ENCODE results near the gene MAP3K4. TPM values are rescaled to one million over a fixed set of nuclear protein-coding genes. Genes with fewer than 3 reads are reported as not detected.

MAP3K4 gene
- total RNA-seq, 1 donor from 2014 or later: 47.7 TPM

- Histone ChIP-seq H3K9me3 (no peaks in the 10 kb centered on the region), H3K4me1 (no peaks in the 10 kb centered on the region), H3K27me3 (no peaks in the 10 kb centered on the region), H3K27ac (no peak overlapping the region), H3K4me3 (no peak overlapping the region), H3K36me3 (no peaks in the 10 kb centered on the region)
- no peak for DNase-seq
- ATAC-seq: peak; percentile 36
- intact Hi-C loops (cut with DNase I): no loop called here
- TF ChIP-seq CTCF (IDR thresholded peaks at IDR 0.05): no peak
Observed at GRCh38 chr6:161139766-161140553, 148.4 kb downstream of the MAP3K4 start.

GRCh38 chr6:161140554-161140875 lies 148.9 kb downstream of the MAP3K4 start:
- H3K9me3 ChIP-seq: no peaks in the 10 kb centered on the region
- no peaks in the 10 kb centered on the region for H3K36me3 ChIP-seq
- intact Hi-C loops (cut with DNase I): no loop called here
- H3K4me3 ChIP-seq: no peak overlapping the region
- no peak overlapping the region for H3K27ac ChIP-seq
- DNase-seq (no peak), ATAC-seq (no peak)
- H3K4me1 ChIP-seq: no peaks in the 10 kb centered on the region
- H3K27me3 ChIP-seq: no peaks in the 10 kb centered on the region
- TF ChIP-seq CTCF (IDR thresholded peaks at IDR 0.05): no peak

- TF ChIP-seq CTCF (IDR thresholded peaks at IDR 0.05): no peak
- no peaks in the 10 kb centered on the region for H3K9me3 ChIP-seq
- H3K4me3 ChIP-seq: no peak overlapping the region
- ATAC-seq: no peak
- DNase-seq: no peak
- no peaks in the 10 kb centered on the region for H3K36me3 ChIP-seq
- no peak overlapping the region for H3K27ac ChIP-seq
- no peaks in the 10 kb centered on the region for H3K27me3 ChIP-seq
- intact Hi-C loops (cut with DNase I): no loop called here
- no peaks in the 10 kb centered on the region for H3K4me1 ChIP-seq
Observed at GRCh38 chr6:161141173-161141572, 149.6 kb downstream of the MAP3K4 start.

- H3K36me3 ChIP-seq: no peaks in the 10 kb centered on the region
- no peaks in the 10 kb centered on the region for H3K4me1 ChIP-seq
- ATAC-seq (no peak), DNase-seq (no peak)
- H3K4me3 ChIP-seq: no peak overlapping the region
- intact Hi-C loops (cut with DNase I): no loop called here
- no peak for TF ChIP-seq CTCF (IDR thresholded peaks at IDR 0.05)
- H3K27ac ChIP-seq: no peak overlapping the region
- no peaks in the 10 kb centered on the region for H3K27me3 ChIP-seq
- no peaks in the 10 kb centered on the region for H3K9me3 ChIP-seq
Observed at GRCh38 chr6:161142957-161143296, 151.4 kb downstream of the MAP3K4 start.

- no peak overlapping the region for H3K27ac ChIP-seq
- intact Hi-C loops (cut with DNase I): no loop called here
- no peak for DNase-seq
Observed at GRCh38 chr6:161143663-161144430, 152.3 kb downstream of the MAP3K4 start.

More at GRCh38 chr6:161143663-161144430, 152.3 kb downstream of the MAP3K4 start:
- Histone ChIP-seq H3K36me3 (peaks cover 4% of the 10 kb centered on the region), H3K4me3 (no peak overlapping the region), H3K27me3 (no peaks in the 10 kb centered on the region), H3K4me1 (no peaks in the 10 kb centered on the region), H3K9me3 (no peaks in the 10 kb centered on the region)
- no peak for TF ChIP-seq CTCF (IDR thresholded peaks at IDR 0.05)
- no peak for ATAC-seq

All from upper lobe of right lung (tissue), 1 donor.